Stimulated activated CD4-positive, alpha-beta T cell treated with anti-CD3 and anti-CD28 coated beads, TNF-alpha, amount 100 ng/mL, for 24 hours (primary cell): ENCODE data around the gene MTMR2.

Source experiments
- DNase-seq, 3 experiments: peaks; one replicate each; pipeline ENCODE4 v3.0.0-alpha.2; 2020; ENCODE audit warnings: low read depth in 3 of 3

Gene MTMR2

DNA sequence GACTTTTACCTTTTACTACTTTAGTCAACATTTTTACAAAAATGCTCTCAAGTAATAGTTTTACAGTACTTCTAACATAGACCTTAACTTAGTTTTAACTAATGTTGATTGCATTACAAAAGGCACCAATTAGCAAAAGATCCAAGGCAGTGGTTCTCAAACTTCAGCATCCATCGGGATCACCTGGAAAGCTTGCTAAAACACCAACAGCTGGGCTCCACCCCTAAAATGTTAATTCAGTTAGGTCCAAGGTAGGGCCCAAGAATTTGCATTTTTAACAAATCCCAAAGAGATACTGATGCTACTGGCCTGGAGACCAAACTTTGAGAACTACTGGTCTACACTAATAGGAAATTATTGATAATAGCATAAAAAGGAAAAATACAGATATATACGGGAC lies 5.9 kb downstream of the MTMR2 start:
- DNase-seq: no peak

DNA sequence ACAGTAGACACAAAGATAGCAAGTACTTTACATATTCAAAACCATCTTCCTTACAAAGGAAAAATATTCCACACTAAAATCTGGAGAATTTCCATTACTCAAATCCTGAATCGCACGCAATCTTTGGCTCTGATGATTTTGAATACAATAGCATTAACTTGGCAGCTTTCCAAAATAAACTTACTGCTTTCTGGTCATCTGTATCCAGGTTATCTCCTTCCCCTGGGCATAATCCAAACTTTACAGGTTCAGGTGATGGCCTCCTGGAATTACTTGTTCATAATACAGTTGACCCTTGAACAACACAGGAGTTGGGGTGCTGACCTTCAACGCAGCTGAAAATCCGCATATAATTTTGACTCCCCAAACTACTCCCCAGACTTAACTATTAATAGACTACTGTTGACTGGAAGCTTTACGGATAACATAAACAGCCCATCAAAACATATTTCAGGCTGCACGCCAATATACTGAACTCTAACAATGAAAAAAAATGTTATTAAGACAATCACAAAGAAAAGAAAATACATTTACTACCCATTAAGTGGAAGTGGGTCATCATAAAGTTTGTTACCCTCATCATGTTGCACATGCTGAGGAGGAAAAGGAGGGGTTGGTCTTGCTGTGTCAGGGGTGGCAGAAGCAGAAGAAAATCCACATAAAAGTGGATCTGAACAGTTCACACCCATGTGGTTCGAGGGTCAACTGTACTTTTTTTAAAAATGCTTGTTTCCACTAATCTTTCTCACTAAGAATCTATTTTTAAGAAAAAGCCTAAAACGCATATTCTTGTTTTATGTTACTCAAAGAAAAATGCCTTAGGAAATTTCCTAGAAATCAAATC lies 6.5 kb downstream of the MTMR2 start:
- DNase-seq: no peak

DNA sequence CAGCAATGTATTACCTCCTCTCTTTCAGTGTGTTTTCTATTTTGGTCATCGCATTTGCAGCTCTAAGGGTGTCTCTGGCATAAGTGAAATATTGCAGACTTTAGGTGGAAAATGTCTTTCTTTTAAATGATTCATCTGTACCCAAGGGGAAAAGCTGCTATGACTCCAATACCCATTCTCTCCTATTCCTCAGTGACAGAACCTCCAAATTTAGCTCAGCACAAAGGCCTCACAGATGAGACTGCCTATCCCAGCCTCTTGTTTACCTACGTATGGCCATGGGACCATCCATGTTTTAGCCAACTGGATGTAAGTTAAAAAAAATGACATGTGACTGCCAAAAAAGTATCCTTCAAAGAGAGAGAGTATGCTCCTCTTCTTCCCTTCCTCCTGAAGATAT lies 7.9 kb downstream of the MTMR2 start:
- no peak for DNase-seq

DNA sequence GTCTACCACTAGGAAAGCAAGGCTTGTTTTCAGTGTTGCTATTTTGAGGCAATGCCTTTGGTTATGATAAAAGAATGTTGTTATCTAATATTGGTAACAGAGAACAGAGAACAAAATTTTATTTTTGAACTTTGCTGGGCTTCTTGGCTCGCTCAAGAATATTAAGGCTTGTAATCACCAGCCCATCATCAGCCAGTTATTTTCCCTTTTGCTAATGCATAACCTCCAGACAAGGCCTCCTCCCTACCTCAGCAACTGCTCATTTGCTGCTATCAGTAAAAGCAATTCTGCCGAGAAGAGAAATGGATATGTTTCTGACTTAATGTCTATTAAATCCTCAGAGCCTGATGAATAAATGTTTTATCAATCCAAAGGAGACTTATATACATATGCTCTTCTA lies 8.9 kb downstream of the MTMR2 start:
- no peak for DNase-seq

DNA sequence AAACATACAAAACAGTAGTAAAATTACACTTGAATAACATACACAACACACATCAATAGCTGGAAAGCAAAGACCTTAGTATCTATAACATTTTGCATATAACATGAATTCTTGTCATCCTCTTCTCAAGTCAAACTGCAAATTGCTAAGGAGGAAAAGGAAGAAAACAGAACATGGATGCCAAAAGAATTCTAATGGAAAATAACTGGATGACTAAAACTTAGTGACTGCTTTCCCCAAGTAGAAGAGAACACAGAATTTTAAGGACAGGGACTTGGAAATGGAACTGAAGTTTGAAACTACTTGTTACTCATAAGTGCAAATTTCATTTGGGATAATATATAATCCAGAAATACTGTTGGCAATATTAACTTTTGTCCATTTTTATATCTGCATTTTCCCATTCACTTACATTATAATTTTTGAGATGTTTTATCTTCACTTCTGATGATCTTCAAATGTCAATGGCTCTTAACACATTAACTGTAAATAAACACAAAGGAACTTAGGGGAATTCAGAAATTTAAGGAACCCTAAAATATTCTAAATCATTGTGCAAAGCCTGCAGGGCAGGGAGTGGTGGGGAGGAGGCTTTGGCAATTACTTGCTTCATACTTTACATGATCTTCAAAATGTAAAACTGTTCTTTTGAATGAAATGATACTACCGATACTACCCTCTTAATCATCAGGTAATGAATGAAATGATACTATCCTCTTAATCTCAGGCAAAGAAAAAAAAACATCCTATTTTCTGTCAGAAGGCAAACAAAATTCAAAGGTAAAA lies 9.9 kb downstream of the MTMR2 start:
- DNase-seq: no peak

DNA sequence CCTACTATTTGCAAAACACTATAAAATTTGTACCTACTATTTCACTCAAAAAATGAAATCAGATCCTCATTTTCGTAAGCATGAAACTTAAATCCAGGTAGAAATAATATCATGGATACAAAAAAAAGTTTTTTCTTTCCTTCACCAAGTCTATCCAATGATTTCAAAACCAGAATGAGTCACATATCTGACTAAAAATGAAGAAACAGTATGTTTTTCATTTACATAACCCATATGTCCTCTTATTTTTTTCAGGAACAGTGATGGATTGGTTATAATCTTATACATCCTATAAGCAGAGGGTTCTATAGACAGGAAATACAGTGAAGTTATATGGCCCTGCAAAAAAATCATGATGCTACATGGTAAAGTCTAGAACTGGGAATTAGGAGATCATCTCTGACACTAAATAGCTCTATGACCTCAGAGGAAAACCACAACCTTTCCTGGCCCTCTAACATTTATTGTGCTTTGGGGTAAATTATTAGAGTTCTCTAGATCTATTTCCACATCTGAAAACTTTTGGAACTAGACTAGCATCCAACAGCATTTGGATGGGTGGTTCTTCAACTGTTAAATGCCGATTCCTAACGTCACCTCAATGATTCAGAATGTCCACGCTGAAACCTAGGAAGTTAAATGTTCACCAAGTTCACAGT lies 10.9 kb downstream of the MTMR2 start:
- no peak for DNase-seq

DNA sequence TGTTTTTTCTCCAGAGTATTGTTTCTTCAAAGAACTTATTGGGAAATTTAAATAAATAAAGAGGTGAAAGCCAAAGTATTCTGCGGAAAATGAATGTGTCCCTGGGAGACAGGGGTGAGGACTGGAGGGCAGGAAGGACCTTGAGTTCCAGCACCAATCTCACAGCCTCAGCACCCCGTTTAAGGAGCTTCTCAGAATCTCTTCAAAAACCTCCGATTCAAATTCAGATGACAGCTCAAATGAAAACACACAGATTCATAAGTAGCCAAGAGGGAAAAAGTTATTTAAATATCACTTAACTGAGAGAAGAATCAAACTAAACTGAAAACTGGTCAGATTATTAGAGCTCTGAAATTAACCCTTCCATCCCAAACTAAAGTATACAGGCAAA lies 12.5 kb downstream of the MTMR2 start:
- no peak for DNase-seq

DNA sequence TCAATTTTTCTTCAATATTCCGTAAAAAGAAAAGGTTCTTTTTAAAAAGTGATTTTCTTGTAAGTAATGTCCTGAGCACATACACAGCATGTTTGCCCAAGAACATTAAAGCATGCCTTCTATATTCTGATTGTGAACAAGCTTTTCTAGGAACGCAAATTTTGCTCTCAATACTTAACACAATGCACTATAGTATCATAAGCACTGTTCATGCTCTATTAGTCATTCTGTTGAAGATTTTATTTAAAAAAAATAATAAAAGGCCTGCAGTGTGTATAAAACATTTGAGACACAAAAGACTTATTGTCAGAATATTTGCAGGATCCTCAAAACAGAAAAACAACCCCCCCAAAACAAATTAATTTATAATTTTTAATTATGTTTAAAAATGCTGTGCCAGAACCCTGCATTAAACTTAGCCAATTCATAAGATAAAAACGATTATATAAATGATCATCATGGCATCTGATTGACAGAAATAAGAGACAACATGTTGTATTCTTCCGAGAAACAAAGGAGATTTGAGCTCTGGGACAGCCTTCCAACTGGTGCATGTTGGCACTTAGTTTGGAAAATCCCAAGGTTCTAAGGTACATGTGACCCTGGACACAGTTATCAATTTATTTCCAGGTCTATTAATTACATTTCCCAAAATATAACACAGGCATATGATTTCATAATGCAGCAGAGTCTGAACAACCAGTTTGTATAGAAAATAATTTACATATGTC lies 13.1 kb downstream of the MTMR2 start:
- DNase-seq: no peak

DNA sequence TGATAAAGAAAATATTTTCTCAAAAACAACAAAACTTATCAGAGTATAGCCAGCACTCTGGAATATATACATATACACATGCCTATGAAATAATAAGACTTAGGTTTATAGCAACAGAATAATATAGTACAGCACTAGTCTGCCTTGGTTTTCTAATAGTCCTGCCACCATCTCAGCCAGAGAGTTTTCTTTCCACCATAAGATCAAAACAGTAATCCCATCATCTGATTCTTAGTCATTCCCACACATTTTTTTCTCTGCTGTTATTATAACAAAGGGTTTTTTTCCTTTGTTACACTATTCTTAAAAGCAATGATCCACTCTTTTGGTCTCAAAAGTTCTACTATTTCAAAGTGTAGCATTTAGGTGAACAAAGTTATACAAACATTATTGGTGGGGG lies 15.1 kb downstream of the MTMR2 start:
- DNase-seq: no peak

DNA sequence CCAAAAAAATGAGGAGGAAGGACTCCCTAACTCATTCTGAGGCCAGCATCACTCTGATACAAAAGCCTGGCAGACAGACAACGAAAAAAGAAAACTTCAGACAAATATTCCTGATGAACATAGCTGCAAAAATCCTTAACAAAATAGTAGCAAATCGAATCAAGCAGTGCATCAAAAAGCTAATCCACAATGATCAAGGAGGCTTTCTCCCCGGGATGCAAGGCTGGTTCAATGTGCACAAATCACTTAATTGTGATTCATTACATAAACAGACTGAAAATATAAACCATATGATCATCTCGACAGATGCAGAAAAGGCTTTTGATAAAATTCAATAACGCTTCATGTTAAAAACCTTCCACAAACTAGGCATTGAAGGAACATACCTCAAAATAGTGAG lies 16.4 kb downstream of the MTMR2 start:
- DNase-seq: no peak

DNA sequence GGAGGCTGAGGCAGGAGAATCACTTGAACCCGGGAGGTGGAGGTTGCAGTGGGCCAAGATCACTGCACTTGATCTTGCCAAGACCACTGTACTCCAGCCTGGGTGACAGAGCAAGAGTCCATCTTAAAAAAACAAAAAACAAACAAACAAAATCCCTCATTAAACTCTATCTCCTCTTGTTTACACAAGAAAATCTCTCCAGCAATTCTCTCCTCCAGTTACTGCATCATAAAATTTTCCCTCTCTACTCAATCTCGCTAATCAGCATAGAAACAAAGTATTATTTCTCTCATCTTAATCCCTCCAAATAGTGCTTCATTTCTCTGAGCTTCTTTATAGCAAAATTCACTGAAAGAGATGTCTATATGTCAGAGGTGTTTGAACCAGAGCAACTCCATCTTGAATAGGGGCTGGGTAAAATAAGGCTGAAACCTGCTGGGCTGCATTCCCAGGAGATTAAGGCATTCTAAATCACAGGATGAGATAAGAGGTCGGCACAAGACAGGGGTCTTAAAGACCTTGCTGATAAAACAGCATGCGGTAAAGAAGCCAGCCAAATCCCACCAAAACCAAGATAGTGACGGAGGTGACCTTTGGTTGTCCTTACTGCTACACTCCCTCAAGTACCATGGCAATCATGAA lies 19.8 kb downstream of the MTMR2 start:
- DNase-seq: no peak

DNA sequence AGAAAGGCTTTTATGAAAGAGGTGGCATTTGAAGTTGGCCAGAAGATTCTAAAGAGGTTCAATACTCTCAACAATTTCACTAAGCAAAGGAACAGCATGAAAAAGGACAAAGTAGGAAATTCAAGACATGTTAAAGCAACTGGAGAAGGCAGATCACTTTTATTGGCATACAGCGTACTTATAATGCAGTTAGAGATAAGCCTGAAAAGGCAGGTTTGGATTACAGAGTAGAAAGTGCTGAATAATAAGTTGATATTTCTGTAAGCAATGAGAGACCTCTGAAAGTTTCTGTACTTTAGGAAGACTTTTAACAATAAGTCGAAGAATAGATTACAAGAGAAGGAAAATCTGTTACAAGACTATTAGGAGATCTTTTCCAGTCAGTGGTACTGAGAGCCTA lies 25.1 kb downstream of the MTMR2 start:
- no peak for DNase-seq

DNA sequence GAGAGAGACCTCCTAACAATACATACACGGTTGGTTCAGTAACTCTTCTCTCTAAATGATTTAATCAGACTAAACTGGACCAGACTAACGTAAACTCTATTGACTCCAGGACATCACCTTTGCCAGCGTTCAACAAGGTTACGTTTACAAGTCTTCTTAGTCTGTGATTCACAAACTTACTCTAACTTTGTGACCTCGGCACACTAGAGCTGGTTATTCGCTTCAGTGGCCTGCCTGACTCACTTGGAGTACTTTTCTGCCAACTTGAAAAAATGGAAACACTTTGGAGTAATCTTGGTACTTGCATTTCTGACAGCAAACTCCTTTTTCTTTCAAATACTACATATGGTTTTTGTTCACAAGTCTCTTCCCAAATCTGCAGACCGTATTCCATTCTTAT lies 26.2 kb downstream of the MTMR2 start:
- DNase-seq: no peak

DNA sequence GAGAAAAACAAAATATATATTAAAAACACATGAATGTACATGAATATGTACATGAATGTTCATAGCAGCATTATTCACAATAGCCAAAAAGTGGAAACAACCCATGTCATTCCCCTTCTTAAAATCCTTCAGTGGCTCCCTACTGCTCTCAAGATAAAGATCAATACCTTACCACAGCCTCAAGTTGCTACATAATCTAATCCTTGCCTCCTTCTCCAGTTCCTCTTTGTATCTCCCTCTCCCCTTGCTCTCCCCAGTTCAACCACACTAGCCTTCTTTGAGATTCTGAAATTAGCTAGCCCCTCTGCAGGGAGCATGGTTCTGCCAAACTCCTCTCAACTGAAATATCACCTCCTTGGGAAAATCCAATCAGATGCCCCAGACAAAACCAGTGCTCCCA lies 28.1 kb downstream of the MTMR2 start:
- DNase-seq: no peak

DNA sequence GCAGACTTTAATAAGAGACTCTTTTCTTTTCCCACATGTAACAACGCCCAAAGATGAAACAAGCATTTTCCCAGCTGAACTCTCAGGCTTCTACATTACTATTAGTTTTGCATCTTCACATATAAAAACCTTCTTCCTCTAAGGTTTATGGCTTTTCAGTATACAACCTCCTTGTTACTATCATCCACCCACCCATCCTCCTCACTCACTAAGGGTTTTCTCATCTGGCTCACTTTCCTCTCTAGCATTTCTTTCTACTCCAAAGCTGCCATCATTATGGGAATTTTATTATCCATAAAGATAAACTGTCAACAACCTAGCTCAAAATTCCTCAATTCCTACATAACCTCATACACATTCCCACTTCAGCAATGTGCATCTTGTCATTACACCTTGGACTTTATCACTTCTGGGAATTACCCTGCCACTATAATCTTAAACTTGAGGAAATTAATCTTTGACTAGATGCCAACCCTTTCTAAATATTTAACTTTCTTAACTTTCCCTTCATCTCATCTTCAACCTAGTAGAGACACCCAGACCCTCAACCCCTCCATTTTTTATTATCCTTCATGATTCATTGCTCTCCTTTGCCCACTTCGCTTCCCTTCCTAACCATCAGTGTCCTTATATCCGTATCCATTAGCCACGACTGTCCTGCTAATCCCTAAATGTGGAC lies 30.9 kb downstream of the MTMR2 start:
- no peak for DNase-seq

DNA sequence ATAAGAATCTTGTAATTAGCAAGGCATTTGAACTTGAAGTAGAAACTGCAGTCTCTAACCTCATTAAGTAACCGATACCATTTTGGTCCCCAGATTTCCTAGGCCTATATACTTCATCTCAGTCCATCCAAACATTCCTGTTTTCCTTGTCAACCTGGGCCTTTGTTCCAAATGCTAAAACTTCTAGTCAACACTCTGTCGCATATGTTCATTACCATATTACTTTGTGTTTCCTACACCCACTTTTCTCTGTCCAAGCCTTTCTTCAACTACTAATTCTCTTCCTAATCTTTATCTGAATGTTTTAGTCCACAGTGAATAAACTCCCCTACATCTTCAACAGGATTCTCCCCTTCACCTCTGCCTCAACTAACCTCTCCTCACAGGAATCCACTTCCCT lies 31.4 kb downstream of the MTMR2 start:
- no peak for DNase-seq

DNA sequence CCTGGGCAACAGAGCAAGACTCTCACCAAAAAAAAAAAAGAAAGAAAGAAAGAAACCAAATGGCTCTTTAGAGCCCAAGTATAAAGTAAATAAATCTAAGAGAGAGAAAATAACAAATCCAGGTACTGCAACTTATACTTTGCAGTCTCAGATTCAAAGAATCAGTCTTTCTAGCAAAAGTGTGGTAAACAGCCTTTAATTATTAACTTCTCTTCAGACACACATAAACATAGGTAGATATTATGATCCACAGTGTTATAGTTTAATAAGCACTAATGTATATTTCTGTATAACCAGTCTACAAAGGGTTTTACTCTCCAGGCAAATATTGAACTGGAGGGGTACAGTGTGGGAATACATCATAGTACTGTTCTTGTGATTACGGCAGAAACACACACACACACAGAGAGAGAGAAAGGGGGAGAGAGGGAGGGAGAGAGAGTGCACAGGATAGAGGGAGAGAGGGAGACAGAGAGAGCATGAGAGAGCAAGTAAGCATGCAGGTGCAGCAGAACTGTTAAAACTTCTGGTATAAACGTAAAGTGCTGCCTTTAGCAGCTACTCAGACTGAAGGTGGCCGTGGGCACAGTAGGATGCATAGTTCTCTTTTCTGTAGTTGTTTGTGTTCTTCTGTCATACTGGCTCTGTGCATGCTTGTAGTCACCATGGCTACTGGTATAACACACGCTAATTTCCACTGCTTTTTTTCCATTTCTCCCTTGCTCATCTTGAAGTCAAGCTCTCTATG lies 32.3 kb downstream of the MTMR2 start:
- DNase-seq: no peak

DNA sequence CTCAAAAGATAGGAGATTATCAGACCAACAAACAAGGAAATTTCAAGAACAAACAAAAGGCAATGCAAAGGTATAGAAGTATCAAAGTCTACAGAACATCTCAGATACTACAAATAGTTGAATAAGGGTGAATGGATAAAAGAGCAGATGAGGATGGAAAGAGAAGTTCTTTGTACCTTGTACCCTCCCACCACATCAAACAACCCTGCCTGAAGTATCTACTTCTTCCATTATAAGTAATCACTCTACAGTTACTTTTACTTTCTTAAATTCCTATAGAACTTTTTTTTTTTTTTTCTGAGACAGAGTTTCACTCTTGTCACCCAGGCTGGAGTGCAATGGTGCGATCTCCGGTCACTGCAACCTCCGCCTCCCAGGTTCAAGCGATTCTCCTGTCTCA lies 35.1 kb downstream of the MTMR2 start:
- no peak for DNase-seq

DNA sequence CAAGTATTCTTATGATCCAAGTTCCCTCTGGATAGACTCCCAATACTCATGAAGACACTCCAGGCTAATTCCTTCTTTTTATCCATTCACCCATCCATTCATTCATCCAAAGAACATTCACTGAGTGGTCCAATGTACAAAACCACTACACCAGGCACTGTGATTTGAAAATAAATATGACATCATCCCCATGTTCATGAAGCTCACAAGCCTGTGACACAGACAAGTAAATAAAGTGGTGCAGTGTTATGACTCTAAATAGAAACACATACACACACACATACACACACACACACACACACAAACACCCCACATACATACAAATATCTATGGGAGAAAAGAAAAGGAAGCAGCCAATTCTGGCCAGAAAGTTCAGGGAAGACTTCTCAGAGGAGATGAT lies 35.5 kb downstream of the MTMR2 start:
- DNase-seq: no peak

DNA sequence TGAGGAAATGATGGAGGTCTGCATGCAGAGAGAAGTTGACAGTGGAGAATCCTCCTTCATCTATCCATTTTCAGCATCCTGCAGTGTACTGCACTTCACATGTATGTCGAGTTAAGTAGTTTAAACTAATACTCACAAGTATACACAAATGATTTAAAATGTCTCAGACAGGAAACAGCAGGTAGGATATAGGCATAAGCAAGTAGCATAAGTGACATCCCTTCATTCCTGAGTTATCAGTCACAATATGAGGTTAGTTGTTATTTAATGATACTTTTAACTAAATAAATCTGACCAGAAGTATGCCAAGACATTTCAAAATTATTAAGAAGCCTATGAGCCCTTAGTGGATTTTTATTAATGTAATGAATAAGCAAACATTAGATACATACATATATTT lies 37.4 kb downstream of the MTMR2 start:
- DNase-seq: no peak
